Activated CD8-positive, alpha-beta T cell treated with anti-CD3 and anti-CD28 coated beads for 36 hours (primary cell): ENCODE data around the gene STUM. TPM values are rescaled to one million over a fixed set of nuclear protein-coding genes. Genes with fewer than 3 reads are reported as not detected.
A peak's percentile ranks its signal among the peaks of the same experiment; 100 is the strongest.

Experiments used
- ATAC-seq: fragments of 200-7000 bp; cut with Tn5 transposase; one replicate; pipeline ENCODE4 v1.10.0; 2021; ENCODE audit warnings: mild to moderate bottlenecking, moderate library complexity
- CTCF ChIA-PET: fragments of 350-600 bp; sonication (Branson Sonifier 250); formaldehyde crosslinking; loops from one replicate; lab custom pipeline; 2021; ENCODE audit warnings: antibody characterized with exemption; lab: Charles Lee
- POLR2A ChIA-PET: fragments of 350-600 bp; sonication (Branson Sonifier 250); formaldehyde crosslinking; loops from one replicate; lab custom pipeline; 2021; ENCODE audit warnings: antibody characterized with exemption; lab: Charles Lee
- DNase-seq: peaks from one replicate; pipeline ENCODE4 v3.0.0-alpha.2; 2020
- H3K27ac Mint-ChIP-seq: one replicate; pipeline ENCODE4 v1.8.0; 2021; ENCODE audit warnings: mild to moderate bottlenecking, mixed read lengths
- H3K27me3 Mint-ChIP-seq: one replicate; pipeline ENCODE4 v1.8.0; 2021; ENCODE audit warnings: mixed read lengths
- H3K36me3 Mint-ChIP-seq: one replicate; pipeline ENCODE4 v1.8.0; 2021; ENCODE audit warnings: low read depth, mixed read lengths
- H3K4me1 Mint-ChIP-seq: one replicate; pipeline ENCODE4 v1.8.0; 2021; ENCODE audit warnings: low read depth, mixed read lengths
- H3K4me3 Mint-ChIP-seq: one replicate; pipeline ENCODE4 v1.8.0; 2021; ENCODE audit warnings: mild to moderate bottlenecking, moderate library complexity, mixed read lengths
- H3K9me3 Mint-ChIP-seq: one replicate; pipeline ENCODE4 v1.8.0; 2021; ENCODE audit warnings: mixed read lengths
- intact Hi-C: fragments of 100-400 bp; cut with micrococcal nuclease; formaldehyde crosslinking; loops from one replicate; pipeline ENCODE4 v1.10.0; 2022
- total RNA-seq, 2 experiments: library from RNA; stranded (reverse); gene quantifications; one replicate each; pipeline ENCODE4 v1.2.3, GENCODE V29; 2021
- TF ChIP-seq, protein P1 (sequence below): fragments of 200-600 bp; IDR thresholded peaks from one replicate; pipeline ENCODE4 v1.8.0; 2022; ENCODE audit warnings: antibody characterized with exemption, mild to moderate bottlenecking

Gene STUM
- total RNA-seq, 2 experiments from 2014 or later = not detected

- Mint-ChIP-seq H3K9me3 (no peaks in the 10 kb centered on the region), H3K36me3 (no peaks in the 10 kb centered on the region), H3K27me3 (peaks cover 3% of the 10 kb centered on the region), H3K4me3 (no peak overlapping the region), H3K27ac (no peak overlapping the region), H3K4me1 (no peaks in the 10 kb centered on the region)
- ChIA-PET POLR2A (interaction anchor here (1.4 kb wide), 1 partner anchor 12 kb away, joined by 3 read pairs; no protein-coding TSS in a partner anchor), CTCF (interaction anchor here (0.9 to 2.2 kb wide), 11 partner anchors 12 to 161 kb away, joined by 3 to 23 read pairs (median 4); partner anchors contain the start of genes PARP1 and STUM)
- TF ChIP-seq, protein P1, sequence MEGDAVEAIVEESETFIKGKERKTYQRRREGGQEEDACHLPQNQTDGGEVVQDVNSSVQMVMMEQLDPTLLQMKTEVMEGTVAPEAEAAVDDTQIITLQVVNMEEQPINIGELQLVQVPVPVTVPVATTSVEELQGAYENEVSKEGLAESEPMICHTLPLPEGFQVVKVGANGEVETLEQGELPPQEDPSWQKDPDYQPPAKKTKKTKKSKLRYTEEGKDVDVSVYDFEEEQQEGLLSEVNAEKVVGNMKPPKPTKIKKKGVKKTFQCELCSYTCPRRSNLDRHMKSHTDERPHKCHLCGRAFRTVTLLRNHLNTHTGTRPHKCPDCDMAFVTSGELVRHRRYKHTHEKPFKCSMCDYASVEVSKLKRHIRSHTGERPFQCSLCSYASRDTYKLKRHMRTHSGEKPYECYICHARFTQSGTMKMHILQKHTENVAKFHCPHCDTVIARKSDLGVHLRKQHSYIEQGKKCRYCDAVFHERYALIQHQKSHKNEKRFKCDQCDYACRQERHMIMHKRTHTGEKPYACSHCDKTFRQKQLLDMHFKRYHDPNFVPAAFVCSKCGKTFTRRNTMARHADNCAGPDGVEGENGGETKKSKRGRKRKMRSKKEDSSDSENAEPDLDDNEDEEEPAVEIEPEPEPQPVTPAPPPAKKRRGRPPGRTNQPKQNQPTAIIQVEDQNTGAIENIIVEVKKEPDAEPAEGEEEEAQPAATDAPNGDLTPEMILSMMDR = no peak
- no peak for ATAC-seq
- intact Hi-C loops = no loop called here
- no peak for DNase-seq
These were observed 20.6 kb downstream of the STUM start for GRCh38 chr1:226568975-226569741.

- peak; percentile 89 for ATAC-seq
- ChIA-PET POLR2A (interaction anchor here (1.4 kb wide), 1 partner anchor 11 kb away, joined by 3 read pairs; no protein-coding TSS in a partner anchor), CTCF (interaction anchor here (0.9 to 2.2 kb wide), 11 partner anchors 11 to 162 kb away, joined by 3 to 23 read pairs (median 4); partner anchors contain the start of genes PARP1 and STUM)
- peak; percentile 55 for DNase-seq
- Mint-ChIP-seq H3K36me3 (no peaks in the 10 kb centered on the region), H3K4me3 (no peak overlapping the region), H3K4me1 (no peaks in the 10 kb centered on the region), H3K9me3 (no peaks in the 10 kb centered on the region), H3K27ac (no peak overlapping the region), H3K27me3 (peaks cover 3% of the 10 kb centered on the region)
- TF ChIP-seq, protein P1 = no peak
- intact Hi-C loops = no loop called here
These were observed 21.4 kb downstream of the STUM start for GRCh38 chr1:226569879-226570547.

- TF ChIP-seq, protein P1 = no peak
- intact Hi-C loops = no loop called here
- Mint-ChIP-seq H3K4me3 (no peak overlapping the region), H3K9me3 (no peaks in the 10 kb centered on the region), H3K36me3 (no peaks in the 10 kb centered on the region), H3K4me1 (no peaks in the 10 kb centered on the region), H3K27ac (no peak overlapping the region), H3K27me3 (no peaks in the 10 kb centered on the region)
- ChIA-PET POLR2A (no interaction called here), CTCF (no interaction called here)
- no peak for DNase-seq
- ATAC-seq = no peak
These were observed 23.3 kb downstream of the STUM start for GRCh38 chr1:226571893-226572292.

GRCh38 chr1:226572325-226572726 lies 23.8 kb downstream of the STUM start:
- Mint-ChIP-seq H3K9me3 (no peaks in the 10 kb centered on the region), H3K4me3 (no peak overlapping the region), H3K27me3 (no peaks in the 10 kb centered on the region), H3K36me3 (no peaks in the 10 kb centered on the region), H3K4me1 (no peaks in the 10 kb centered on the region), H3K27ac (no peak overlapping the region)
- ChIA-PET CTCF (no interaction called here), POLR2A (no interaction called here)
- intact Hi-C loops = no loop called here
- ATAC-seq (no peak), DNase-seq (no peak)
- TF ChIP-seq, protein P1 = no peak

- Mint-ChIP-seq H3K4me3 (no peak overlapping the region), H3K27me3 (no peaks in the 10 kb centered on the region), H3K36me3 (no peaks in the 10 kb centered on the region), H3K4me1 (no peaks in the 10 kb centered on the region), H3K27ac (no peak overlapping the region), H3K9me3 (no peaks in the 10 kb centered on the region)
- intact Hi-C loops = no loop called here
- no peak for DNase-seq
- ChIA-PET POLR2A (no interaction called here), CTCF (no interaction called here)
- no peak for ATAC-seq
- TF ChIP-seq, protein P1 = no peak
These were observed 25.5 kb downstream of the STUM start for GRCh38 chr1:226574044-226574443.
